Fibroblast of skin of scalp (primary cell): Measurements from ENCODE around the gene MPHOSPH9.

Experiments
- DNase-seq: peaks from one replicate; pipeline ENCODE4 v3.0.0-alpha.2; 2013

Gene MPHOSPH9

GRCh38 chr12:123126294-123127181 lies 106.4 kb downstream of the MPHOSPH9 start:
- DNase-seq: peak; percentile 99

GRCh38 chr12:123122626-123123025 lies 110.3 kb downstream of the MPHOSPH9 start:
- no peak for DNase-seq

GRCh38 chr12:123121670-123122069 lies 111.3 kb downstream of the MPHOSPH9 start:
- DNase-seq: no peak

- no peak for DNase-seq
Observed at GRCh38 chr12:123120452-123121166, 112.3 kb downstream of the MPHOSPH9 start.

- no peak for DNase-seq
Observed at GRCh38 chr12:123119808-123120207, 113.1 kb downstream of the MPHOSPH9 start.

- DNase-seq: no peak
Observed at GRCh38 chr12:123118497-123118896, 114.4 kb downstream of the MPHOSPH9 start.

GRCh38 chr12:123115409-123116121 lies 117.4 kb downstream of the MPHOSPH9 start:
- DNase-seq: peak; percentile 92

- no peak for DNase-seq
Observed at GRCh38 chr12:123114304-123115083, 118.4 kb downstream of the MPHOSPH9 start.

- no peak for DNase-seq
Observed at GRCh38 chr12:123113026-123113425, 119.9 kb downstream of the MPHOSPH9 start.

GRCh38 chr12:123111498-123112165 lies 121.3 kb downstream of the MPHOSPH9 start:
- peak; percentile 67 for DNase-seq

- DNase-seq: no peak
Observed at GRCh38 chr12:123109319-123109772, 123.6 kb downstream of the MPHOSPH9 start.

- DNase-seq: no peak
Observed at GRCh38 chr12:123108682-123109066, 124.3 kb downstream of the MPHOSPH9 start.

- DNase-seq: no peak
Observed at GRCh38 chr12:123107926-123108681, 124.8 kb downstream of the MPHOSPH9 start.

- DNase-seq: peak; percentile 29
Observed at GRCh38 chr12:123106640-123107359, 126.1 kb downstream of the MPHOSPH9 start.

- DNase-seq: no peak
Observed at GRCh38 chr12:123105211-123105826, 127.6 kb downstream of the MPHOSPH9 start.

- DNase-seq: no peak
Observed at GRCh38 chr12:123104809-123105208, 128.1 kb downstream of the MPHOSPH9 start.
